GM23338 (cell line): ENCODE results near the gene VWA7. TPM values are rescaled to one million over a fixed set of nuclear protein-coding genes. Genes with fewer than 3 reads are reported as not detected.

ENCODE experiments used
- ATAC-seq: fragments of 200-7000 bp; cut with Tn5 transposase; 3 replicates; pipeline ENCODE4 v1.9.1; 2020
- DNase-seq: peaks from one replicate; pipeline ENCODE4 v3.0.0-alpha.2; 2015; ENCODE audit warnings: low spot score
- H2AFZ ChIP-seq: fragments of 200-600 bp; sonication (generic); 2 replicates; pipeline ENCODE4 v1.8.0; 2016; ENCODE audit warnings: antibody characterized with exemption, mild to moderate bottlenecking, moderate library complexity
- H3F3A ChIP-seq: fragments of 200-600 bp; sonication (generic); replicated peaks from 2 replicates; pipeline ENCODE4 v1.8.0; 2017; ENCODE audit warnings: antibody characterized with exemption, mixed run types, low read depth
- H3K27ac ChIP-seq: fragments of 200-600 bp; sonication (generic); 2 replicates; pipeline ENCODE4 v1.6.1; 2016; ENCODE audit warnings: low read depth
- H3K27me3 ChIP-seq: fragments of 200-600 bp; sonication (generic); 2 replicates; pipeline ENCODE4 v1.8.0; 2016; ENCODE audit warnings: mild to moderate bottlenecking, mixed run types, moderate library complexity; ENCODE audit not compliant: insufficient read depth
- H3K36me3 ChIP-seq: fragments of 200-600 bp; sonication (generic); 2 replicates; pipeline ENCODE4 v1.8.0; 2016; ENCODE audit warnings: mild to moderate bottlenecking; ENCODE audit not compliant: insufficient read depth
- H3K4me1 ChIP-seq: fragments of 200-600 bp; sonication (generic); 2 replicates; pipeline ENCODE4 v1.8.0; 2016; ENCODE audit warnings: mild to moderate bottlenecking, moderate library complexity; ENCODE audit not compliant: insufficient read depth
- H3K4me2 ChIP-seq: fragments of 200-600 bp; sonication (generic); 2 replicates; pipeline ENCODE4 v1.7.1; 2017; ENCODE audit warnings: mixed run types
- H3K4me3 ChIP-seq: fragments of 200-600 bp; sonication (generic); 2 replicates; pipeline ENCODE4 v1.6.1; 2016; ENCODE audit warnings: mixed run types
- H3K79me2 ChIP-seq: fragments of 200-600 bp; sonication (generic); replicated peaks from 2 replicates; pipeline ENCODE4 v1.8.0; 2017; ENCODE audit warnings: mild to moderate bottlenecking; ENCODE audit not compliant: insufficient read depth
- H3K9me2 ChIP-seq: fragments of 200-600 bp; sonication (generic); 2 replicates; pipeline ENCODE4 v1.8.0; 2017; ENCODE audit not compliant: insufficient read depth
- H4K20me1 ChIP-seq: fragments of 200-600 bp; sonication (generic); replicated peaks from 2 replicates; pipeline ENCODE4 v1.8.0; 2017; ENCODE audit warnings: mild to moderate bottlenecking; ENCODE audit not compliant: insufficient read depth
- H3K27ac Mint-ChIP-seq: 2 replicates; pipeline ENCODE4 v1.8.0; 2020; ENCODE audit warnings: inconsistent platforms, mild to moderate bottlenecking, moderate library complexity, mixed read lengths
- H3K27me3 Mint-ChIP-seq: 3 replicates; pipeline ENCODE4 v1.8.0; 2022; ENCODE audit warnings: low read depth, mild to moderate bottlenecking, moderate library complexity, mixed read lengths, inconsistent platforms; ENCODE audit not compliant: insufficient read depth, poor library complexity
- H3K36me3 Mint-ChIP-seq: 3 replicates; pipeline ENCODE4 v1.8.0; 2021; ENCODE audit warnings: low read depth, mild to moderate bottlenecking, inconsistent platforms, moderate library complexity, mixed read lengths
- H3K4me1 Mint-ChIP-seq: 3 replicates; pipeline ENCODE4 v1.8.0; 2020; ENCODE audit warnings: mild to moderate bottlenecking, inconsistent platforms, mixed read lengths
- H3K4me3 Mint-ChIP-seq: 3 replicates; pipeline ENCODE4 v1.8.0; 2021; ENCODE audit warnings: moderate library complexity, mild to moderate bottlenecking, inconsistent platforms, mixed read lengths
- H3K9me3 Mint-ChIP-seq: 3 replicates; pipeline ENCODE4 v1.8.0; 2020; ENCODE audit warnings: moderate library complexity, mild to moderate bottlenecking, inconsistent platforms, mixed read lengths
- EZH2 ChIP-seq: fragments of 200-600 bp; sonication (generic); IDR thresholded peaks from one replicate; pipeline ENCODE4 v1.8.0; 2017; ENCODE audit warnings: antibody characterized with exemption, mild to moderate bottlenecking, low read depth; ENCODE audit not compliant: unreplicated experiment
- EZH2phosphoT487 ChIP-seq: fragments of 200-600 bp; sonication (generic); IDR thresholded peaks from one replicate; pipeline ENCODE4 v1.8.1; 2018; ENCODE audit warnings: antibody characterized with exemption; ENCODE audit not compliant: unreplicated experiment
- JUNB ChIP-seq: IDR thresholded peaks from one replicate; pipeline ENCODE4 v1.6.1; 2016; ENCODE audit warnings: antibody characterized with exemption; ENCODE audit not compliant: unreplicated experiment
- NANOG ChIP-seq: IDR thresholded peaks from 2 replicates; pipeline ENCODE4 v1.6.1; 2016; ENCODE audit warnings: antibody characterized with exemption, borderline replicate concordance
- POLR2AphosphoS5 ChIP-seq: IDR thresholded peaks from 2 replicates; pipeline ENCODE4 v1.6.1; 2016; ENCODE audit warnings: antibody characterized with exemption, low read depth
- STAT1 ChIP-seq: IDR thresholded peaks from one replicate; pipeline ENCODE4 v1.6.1; 2016; ENCODE audit warnings: antibody characterized with exemption; ENCODE audit not compliant: unreplicated experiment
- ZNF331 ChIP-seq: fragments of 250-450 bp; sonication (Bioruptor Pico); IDR thresholded peaks from 2 replicates; pipeline ENCODE4 v1.5.0; 2020; ENCODE audit warnings: low read depth, mild to moderate bottlenecking, moderate library complexity
- ZNF462 ChIP-seq: fragments of 250-450 bp; sonication (Bioruptor Pico); IDR thresholded peaks from 2 replicates; pipeline ENCODE4 v1.5.0; 2020; ENCODE audit warnings: mild to moderate bottlenecking, moderate library complexity
- polyA plus RNA-seq: library from polyadenylated mRNA; unstranded; fragments of >200 nt; fragmentation: Nextera tagmentation; extraction: Ambion mirVana; gene quantifications from 2 replicates; pipeline ENCODE4 v1.2.1, GENCODE V29; 2016
- total RNA-seq: library from RNA; depleted of rRNA; stranded (reverse); fragments of >200 nt; shearing (Covaris generic); gene quantifications from 2 replicates; pipeline ENCODE4 v1.2.3, GENCODE V29; 2014
- TF ChIP-seq, protein P1 (sequence below): IDR thresholded peaks from one replicate; pipeline ENCODE4 v1.6.1; 2018; ENCODE audit warnings: antibody characterized with exemption; ENCODE audit not compliant: unreplicated experiment
- TF ChIP-seq, protein P2 (sequence below), 2 experiments: fragments of 200-600 bp in 1 of 2; sonication (generic) in 1 of 2; conservative IDR thresholded peaks; 2 replicates each; pipeline versions ENCODE4 v1.5.1 to v1.6.1; 2016 to 2017; ENCODE audit warnings: antibody characterized with exemption in 2 of 2, low read depth in 2 of 2, mild to moderate bottlenecking in 2 of 2, moderate library complexity in 1 of 2

Gene VWA7
- total and polyA plus RNA-seq, 2 experiments from 2014 or later, result 0.07 to 0.36 TPM

- TF ChIP-seq, protein P1, sequence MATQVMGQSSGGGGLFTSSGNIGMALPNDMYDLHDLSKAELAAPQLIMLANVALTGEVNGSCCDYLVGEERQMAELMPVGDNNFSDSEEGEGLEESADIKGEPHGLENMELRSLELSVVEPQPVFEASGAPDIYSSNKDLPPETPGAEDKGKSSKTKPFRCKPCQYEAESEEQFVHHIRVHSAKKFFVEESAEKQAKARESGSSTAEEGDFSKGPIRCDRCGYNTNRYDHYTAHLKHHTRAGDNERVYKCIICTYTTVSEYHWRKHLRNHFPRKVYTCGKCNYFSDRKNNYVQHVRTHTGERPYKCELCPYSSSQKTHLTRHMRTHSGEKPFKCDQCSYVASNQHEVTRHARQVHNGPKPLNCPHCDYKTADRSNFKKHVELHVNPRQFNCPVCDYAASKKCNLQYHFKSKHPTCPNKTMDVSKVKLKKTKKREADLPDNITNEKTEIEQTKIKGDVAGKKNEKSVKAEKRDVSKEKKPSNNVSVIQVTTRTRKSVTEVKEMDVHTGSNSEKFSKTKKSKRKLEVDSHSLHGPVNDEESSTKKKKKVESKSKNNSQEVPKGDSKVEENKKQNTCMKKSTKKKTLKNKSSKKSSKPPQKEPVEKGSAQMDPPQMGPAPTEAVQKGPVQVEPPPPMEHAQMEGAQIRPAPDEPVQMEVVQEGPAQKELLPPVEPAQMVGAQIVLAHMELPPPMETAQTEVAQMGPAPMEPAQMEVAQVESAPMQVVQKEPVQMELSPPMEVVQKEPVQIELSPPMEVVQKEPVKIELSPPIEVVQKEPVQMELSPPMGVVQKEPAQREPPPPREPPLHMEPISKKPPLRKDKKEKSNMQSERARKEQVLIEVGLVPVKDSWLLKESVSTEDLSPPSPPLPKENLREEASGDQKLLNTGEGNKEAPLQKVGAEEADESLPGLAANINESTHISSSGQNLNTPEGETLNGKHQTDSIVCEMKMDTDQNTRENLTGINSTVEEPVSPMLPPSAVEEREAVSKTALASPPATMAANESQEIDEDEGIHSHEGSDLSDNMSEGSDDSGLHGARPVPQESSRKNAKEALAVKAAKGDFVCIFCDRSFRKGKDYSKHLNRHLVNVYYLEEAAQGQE, result no peak
- TF ChIP-seq EZH2 (no peak), JUNB (no peak), NANOG (no peak)
- TF ChIP-seq, protein P2, sequence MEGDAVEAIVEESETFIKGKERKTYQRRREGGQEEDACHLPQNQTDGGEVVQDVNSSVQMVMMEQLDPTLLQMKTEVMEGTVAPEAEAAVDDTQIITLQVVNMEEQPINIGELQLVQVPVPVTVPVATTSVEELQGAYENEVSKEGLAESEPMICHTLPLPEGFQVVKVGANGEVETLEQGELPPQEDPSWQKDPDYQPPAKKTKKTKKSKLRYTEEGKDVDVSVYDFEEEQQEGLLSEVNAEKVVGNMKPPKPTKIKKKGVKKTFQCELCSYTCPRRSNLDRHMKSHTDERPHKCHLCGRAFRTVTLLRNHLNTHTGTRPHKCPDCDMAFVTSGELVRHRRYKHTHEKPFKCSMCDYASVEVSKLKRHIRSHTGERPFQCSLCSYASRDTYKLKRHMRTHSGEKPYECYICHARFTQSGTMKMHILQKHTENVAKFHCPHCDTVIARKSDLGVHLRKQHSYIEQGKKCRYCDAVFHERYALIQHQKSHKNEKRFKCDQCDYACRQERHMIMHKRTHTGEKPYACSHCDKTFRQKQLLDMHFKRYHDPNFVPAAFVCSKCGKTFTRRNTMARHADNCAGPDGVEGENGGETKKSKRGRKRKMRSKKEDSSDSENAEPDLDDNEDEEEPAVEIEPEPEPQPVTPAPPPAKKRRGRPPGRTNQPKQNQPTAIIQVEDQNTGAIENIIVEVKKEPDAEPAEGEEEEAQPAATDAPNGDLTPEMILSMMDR (conservative IDR thresholded peaks at IDR 0.05; ENCODE audit: low read depth in 2 of 2), result no peak
Observed at GRCh38 chr6:31765559-31765909, 11.6 kb downstream of the VWA7 start (continued).

DNA sequence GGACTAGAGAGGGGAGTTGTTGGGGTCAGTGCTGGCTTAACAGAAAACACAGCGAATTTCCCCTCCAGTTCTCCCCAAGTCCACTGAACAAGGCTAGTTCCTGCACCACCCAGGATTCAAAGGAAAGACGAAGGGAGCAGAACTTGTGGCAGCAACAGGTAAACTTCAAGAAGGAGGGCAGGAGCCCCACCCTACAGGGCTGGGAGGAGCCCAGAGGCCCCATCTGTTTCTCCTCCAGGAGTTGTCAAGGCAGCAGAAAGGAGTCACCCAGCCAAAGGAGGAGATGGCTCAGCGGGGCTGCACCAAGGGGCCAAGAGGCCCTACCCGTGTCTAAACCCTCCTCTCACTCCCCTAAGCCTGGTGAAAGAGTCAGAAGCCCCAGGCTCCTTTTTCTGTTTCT lies 12.9 kb downstream of the VWA7 start:
- H3K9me2 ChIP-seq, result no peaks in the 10 kb centered on the region
- H4K20me1 ChIP-seq, result no peaks in the 10 kb centered on the region
- DNase-seq (no peak), ATAC-seq (no peak)
- H3K4me2 ChIP-seq, result no peak overlapping the region
- H3K79me2 ChIP-seq, result no peaks in the 10 kb centered on the region
- H3K36me3 Mint-ChIP-seq, result peaks cover 18% of the 10 kb centered on the region
- no peak overlapping the region for H3K4me3 ChIP-seq
- H3K27ac ChIP-seq, result no peak overlapping the region
- H3K9me3 Mint-ChIP-seq, result no peaks in the 10 kb centered on the region; the same call in 2 of the 3 replicates
- peaks cover 14% of the 10 kb centered on the region for H3K4me1 ChIP-seq
- no peak overlapping the region for H2AFZ ChIP-seq
- 0 out of 2 replicates have a peak, but pooled peaks cover 2% of the 10 kb centered on the region for H3F3A ChIP-seq
- H3K27me3 Mint-ChIP-seq, result peaks cover 15% of the 10 kb centered on the region
- no peak overlapping the region for H3K27ac Mint-ChIP-seq
- H3K36me3 ChIP-seq, result no peaks in the 10 kb centered on the region
- no peaks in the 10 kb centered on the region for H3K27me3 ChIP-seq
- H3K4me3 Mint-ChIP-seq, result no peak overlapping the region
- TF ChIP-seq POLR2AphosphoS5 (no peak), ZNF331 (CRISPR knock-in tag) (no peak), NANOG (no peak), EZH2 (no peak), STAT1 (no peak), EZH2phosphoT487 (no peak), ZNF462 (CRISPR knock-in tag) (no peak)
- TF ChIP-seq, protein P1, result no peak
- H3K4me1 Mint-ChIP-seq, result peaks cover 24% of the 10 kb centered on the region
